CD4-positive, alpha-beta T cell treated with Interleukin-4 for 1 hour (primary cell): Measurements from ENCODE around the gene DNAH2.
A peak's percentile ranks its signal among the peaks of the same experiment; 100 is the strongest.

ENCODE experiments used
- DNase-seq, 2 donors: peaks; one replicate each; pipeline ENCODE4 v3.0.0-alpha.2; 2020 to 2022

The DNAH2 gene, protein sequence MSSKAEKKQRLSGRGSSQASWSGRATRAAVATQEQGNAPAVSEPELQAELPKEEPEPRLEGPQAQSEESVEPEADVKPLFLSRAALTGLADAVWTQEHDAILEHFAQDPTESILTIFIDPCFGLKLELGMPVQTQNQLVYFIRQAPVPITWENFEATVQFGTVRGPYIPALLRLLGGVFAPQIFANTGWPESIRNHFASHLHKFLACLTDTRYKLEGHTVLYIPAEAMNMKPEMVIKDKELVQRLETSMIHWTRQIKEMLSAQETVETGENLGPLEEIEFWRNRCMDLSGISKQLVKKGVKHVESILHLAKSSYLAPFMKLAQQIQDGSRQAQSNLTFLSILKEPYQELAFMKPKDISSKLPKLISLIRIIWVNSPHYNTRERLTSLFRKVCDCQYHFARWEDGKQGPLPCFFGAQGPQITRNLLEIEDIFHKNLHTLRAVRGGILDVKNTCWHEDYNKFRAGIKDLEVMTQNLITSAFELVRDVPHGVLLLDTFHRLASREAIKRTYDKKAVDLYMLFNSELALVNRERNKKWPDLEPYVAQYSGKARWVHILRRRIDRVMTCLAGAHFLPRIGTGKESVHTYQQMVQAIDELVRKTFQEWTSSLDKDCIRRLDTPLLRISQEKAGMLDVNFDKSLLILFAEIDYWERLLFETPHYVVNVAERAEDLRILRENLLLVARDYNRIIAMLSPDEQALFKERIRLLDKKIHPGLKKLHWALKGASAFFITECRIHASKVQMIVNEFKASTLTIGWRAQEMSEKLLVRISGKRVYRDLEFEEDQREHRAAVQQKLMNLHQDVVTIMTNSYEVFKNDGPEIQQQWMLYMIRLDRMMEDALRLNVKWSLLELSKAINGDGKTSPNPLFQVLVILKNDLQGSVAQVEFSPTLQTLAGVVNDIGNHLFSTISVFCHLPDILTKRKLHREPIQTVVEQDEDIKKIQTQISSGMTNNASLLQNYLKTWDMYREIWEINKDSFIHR (N-terminal part only)

DNA sequence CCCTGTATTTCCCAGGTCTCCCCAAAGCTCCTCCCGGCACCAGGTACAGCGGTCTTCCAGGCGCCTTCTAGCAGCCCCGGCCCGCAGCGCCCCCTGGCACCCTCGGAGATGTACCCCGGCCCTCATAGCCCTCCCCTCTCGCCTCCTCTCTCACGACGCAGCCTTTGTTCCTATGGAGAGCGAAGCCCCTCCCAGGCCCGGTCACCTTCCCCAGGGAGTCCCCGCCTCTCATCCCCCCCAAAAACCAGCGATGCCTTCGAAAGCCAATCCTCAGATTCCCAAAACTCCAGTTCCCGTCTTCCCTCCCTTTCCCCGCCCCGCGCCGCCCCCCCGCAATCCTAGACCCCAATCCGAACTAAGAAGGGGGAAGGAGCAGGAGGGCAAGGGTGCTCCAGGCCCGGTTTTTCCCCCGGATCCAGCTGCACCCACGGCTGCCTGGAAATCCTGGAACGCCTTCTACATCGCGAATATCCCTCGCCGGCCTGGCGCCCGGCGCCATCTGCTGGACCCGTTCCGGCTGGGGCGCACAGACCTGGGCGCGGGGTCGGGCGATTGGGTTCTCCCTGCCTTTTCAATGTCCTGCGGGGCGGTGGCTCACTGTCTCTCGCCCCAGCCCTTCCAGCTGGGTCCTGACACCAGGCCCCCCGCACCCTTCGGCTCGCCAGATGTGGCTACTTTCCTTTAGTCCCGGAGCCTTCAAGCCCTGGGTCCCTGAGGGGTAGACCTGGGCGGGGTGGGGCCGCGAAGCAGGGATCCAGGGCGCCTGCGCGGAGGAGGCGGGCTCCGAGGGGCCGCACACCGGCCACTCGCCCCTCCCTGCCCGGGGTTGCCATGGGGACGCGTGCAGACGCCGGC is at the start of gene DNAH2:
Gene DNAH2, plus strand, starts transcription at position 844 of the 855 bp plus-strand sequence. CDS start 1,991 bp downstream, outside the sequence.
- DNase-seq = no peak

DNA sequence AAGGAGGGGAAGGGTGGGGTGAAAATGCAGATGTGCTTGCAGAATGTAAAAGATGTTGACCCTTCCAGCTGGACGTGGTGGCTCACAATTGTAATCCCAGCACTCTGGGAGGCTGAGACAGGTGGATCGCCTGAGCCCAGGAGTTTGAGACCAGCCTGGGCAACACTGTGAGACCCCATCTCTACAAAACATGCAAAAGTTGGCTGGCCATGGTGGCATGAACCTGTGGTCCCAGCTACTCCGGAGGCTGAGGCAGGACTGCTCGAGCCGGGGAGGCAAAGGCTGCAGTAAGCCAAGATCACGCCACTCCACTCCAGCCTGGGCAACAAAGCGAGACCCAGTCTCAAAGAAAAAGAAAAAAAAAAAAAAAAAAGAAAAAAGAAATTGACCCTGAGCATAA is 49.1 kb upstream of the DNAH2 start:
- no peak for DNase-seq

DNA sequence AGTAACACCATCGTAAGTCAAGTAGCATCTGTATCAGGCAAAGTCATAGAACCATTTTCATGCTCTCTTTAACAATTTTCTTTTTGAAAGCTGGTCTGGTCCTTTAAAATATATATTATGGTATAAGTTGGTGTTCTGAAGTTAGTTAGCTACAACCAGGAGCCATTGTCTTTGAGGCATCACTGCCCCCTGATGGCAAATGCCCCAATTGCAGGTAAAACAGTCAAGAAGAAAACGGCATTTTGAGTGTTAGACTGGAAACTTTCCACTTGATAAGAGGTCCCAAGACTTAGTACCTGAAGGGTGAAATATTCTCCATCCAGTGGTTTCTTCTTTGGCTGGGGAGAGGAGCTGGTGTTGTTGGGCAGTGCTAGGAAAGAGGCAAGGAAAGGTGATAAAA is 44.3 kb upstream of the DNAH2 start:
- DNase-seq = peak; percentile 33 to 41

DNA sequence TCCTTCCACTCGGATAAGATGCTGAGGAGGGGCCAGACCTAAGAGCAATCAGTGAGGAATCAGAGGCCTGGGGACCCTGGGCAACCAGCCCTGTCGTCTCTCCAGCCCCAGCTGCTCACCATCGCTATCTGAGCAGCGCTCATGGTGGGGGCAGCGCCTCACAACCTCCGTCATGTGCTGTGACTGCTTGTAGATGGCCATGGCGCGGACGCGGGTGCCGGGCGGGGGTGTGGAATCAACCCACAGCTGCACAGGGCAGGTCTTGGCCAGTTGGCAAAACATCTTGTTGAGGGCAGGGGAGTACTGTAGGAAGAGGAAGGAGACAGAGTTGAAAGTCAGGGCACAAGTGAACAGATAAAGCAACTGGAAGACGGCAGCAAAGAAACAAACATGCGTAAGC is 42.6 kb upstream of the DNAH2 start:
- DNase-seq = no peak

DNA sequence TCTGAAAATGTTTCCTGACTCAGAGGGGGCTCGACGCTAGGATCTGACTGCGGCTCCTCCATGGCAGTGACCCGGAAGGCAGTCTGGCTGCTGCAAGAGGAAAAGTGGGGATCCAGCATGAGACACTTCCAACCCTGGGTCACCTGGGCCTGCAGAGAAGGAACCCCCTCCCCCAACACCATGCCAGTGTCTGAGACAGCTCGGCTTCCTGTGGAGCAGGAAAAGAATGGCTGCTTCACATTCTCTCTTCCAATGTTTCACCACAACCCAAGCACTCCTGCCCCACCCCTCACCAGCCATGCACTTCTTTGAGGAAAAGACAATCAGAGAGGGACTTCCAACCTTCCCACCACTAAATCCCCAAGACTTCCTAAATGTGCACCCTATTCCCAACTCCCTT is 41.0 kb upstream of the DNAH2 start:
- no peak for DNase-seq

DNA sequence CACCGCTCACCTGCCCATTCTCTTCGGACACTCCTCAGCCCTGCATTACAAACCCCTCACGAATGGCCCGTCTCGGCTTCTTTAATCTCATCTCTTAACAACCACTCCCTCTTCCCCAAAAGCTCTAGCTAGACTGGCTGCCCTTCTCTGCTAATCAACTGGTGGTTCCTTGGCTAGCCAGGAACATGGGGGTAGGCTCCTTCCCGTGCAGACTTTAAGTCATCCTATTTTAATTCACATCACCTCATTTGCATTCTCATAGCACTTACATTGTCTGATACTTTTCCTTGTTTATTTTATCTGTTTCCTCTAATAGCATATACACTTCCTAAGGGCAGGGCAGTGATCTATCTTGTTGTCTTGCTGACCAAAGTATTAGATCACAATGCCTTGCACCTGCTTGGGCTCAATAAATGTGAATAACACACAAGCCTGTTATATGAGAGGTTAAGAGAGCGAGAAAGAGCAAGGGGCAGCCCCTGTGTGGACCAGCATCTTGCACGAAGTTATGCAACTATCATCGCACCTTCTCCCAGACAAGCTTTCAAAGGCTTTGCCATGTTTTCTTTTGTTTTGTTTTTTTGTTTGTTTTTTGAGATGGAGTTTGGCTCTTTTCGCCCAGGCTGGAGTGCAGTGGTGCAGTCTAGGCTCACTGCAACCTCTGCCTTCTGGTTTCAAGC is 40.0 kb upstream of the DNAH2 start:
- no peak for DNase-seq

DNA sequence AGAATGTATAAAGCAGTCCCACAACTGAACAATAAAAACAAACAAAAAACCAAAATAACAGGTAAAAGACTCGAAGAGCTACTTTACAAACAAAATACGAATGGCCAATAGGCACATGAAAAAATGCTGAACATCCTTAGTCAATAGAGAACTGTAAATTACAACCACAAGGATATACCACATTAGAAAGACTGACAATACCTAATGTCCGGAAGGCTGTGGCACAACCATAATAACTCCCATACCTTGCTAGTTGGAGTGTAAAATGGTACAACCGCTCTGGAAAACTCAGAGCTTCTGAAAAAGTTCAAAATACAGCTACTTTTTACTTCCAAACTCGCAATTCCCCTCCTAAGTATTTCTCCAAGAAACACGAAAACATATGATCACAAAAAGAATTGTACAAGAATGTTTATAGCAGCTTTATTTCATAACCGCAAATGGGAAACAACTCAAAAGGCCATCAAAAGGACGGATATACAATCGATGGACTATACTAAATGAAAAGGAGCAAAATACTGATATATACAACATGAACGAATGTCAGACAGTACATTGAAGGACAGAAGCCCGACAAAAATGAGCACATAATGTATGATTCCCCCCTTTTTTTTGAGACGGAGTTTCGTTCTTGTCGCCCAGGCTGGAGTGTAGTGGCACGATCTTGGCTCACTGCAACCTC is 32.6 kb upstream of the DNAH2 start:
- peak in 1 of 2 donors; percentile 39 for DNase-seq

DNA sequence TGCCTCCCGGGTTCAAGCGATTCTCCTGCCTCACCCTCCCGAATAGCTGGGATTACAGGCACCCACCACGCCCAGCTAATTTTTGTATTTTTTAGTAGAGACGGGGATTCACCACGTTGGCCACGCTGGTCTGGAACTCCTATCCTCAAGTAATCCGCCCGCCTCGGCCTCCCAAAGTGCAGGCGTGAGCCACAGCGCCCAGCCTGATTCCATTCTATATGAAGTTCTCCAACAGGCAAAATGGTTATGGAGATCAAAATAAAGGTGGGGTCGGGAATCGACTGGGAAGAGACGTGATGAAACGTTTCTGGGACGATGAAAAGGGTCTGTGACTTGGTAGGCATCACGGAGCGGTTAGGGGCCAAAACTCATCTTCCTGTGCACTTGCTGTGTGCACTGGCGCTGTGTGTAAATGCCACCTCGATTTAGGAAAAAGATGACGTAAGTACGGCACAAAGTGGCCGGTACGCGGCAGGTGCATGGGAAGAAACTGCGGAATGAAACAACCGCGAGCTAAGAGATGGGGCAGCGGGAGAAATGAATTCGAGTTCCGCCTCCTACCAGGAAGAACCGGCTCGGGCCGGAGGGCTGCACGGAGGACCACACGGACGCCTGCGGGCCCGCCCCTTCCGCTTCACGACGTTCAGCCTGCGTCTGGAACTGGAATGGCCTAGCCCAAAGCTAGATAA is 31.9 kb upstream of the DNAH2 start:
- peak; percentile 91 for DNase-seq

DNA sequence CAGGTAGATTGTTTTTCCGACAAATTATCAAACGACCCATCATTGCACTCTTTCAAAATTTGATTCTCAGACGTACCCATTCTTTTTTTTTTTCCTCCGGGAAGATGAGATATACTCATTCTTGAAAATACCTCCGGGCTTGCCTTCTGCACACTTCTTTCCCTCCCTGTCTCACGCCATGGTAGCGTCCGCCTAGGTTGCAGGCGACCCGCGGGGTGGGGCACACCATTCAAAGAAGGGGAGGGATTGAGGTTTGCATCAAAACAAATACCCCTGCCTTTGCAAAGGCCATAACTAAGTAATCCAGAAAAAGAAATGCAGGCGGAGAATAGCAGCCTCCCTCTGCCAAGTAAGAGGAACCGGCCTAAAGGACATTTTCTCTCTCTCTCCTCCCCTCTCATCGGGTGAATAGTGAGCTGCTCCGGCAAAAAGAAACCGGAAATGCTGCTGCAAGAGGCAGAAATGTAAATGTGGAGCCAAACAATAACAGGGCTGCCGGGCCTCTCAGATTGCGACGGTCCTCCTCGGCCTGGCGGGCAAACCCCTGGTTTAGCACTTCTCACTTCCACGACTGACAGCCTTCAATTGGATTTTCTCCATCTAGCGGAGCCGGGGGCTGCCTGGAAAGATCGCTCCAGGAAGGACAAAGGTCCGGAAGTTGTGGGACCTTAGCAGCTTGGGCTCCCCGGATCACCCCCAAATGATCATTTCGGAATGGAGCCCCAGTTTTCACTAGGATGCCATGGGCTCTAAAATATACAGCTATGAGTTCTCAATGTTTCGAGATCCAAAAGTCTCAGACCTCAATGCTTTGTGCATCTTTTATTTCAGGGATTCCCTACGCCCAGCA is 31.1 kb upstream of the DNAH2 start:
- peak; percentile 75 to 88 for DNase-seq

DNA sequence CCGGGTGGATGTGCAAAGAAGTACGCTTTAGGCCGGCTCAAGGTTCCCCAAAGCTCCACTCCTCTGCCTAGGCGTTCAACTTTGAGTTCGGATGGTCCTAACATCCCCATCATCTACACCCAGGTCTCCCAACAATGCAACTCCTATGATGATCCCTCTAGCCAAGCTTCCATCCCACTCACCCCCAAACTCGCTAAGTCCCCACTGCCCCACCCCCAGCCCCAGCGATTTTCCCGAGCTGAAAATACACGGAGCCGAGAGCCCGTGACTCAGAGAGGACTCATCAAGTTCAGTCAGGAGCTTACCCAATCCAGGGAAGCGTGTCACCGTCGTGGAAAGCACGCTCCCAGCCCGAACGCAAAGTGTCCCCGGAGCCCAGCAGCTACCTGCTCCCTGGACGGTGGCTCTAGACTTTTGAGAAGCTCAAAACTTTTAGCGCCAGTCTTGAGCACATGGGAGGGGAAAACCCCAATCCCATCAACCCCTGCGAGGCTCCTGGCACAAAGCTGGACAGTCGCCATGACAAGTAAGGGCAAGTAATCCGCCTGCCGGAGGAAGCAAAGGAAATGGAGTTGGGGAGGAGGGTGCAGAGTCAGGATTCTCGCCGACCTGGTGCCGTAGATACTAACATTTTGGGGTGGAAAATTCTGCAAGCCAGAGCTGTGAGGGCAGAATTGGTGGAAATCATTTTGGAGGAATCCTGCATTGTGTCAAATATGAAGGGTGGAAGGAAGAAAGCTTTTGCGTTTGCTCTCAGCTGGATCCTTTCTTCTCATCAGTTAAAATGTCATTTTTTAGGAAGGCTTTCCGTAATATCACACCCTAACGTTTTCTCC is 30.3 kb upstream of the DNAH2 start, which contains the start of gene TP53:
Gene TP53, minus strand, starts transcription at position 419 of the 836 bp plus-strand sequence. CDS start 10,896 bp downstream, outside the sequence.
- DNase-seq = peak; percentile 92

DNA sequence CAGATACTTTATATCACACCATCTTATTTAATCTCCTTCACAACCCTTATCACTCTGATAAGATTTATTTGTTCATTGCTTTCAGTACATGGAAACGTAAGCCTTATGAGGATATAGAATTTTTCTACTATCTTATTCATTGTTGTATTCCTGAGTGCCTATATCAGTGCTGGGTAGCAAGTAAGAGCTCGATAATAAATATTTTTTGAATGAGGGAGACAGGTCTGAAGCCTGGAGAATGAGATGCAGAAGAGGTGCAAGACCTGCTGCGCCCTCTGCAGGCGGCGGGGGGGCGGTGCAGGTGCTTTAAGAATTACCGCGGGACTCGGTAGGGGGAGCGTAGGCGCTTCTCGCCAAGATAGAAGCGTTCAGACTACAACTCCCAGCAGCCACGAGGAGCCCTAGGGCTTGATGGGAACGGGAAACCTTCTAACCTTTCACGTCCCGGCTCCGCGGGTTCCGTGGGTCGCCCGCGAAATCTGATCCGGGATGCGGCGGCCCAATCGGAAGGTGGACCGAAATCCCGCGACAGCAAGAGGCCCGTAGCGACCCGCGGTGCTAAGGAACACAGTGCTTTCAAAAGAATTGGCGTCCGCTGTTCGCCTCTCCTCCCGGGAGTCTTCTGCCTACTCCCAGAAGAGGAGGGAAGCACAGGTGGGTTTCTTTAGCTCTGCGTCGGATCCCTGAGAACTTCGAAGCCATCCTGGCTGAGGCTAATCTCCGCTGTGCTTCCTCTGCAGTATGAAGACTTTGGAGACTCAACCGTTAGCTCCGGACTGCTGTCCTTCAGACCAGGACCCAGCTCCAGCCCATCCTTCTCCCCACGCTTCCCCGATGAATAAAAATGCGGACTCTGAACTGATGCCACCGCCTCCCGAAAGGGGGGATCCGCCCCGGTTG is 29.4 kb upstream of the DNAH2 start, which contains the start of gene WRAP53:
Gene WRAP53, plus strand, starts transcription at position 570 of the 900 bp plus-strand sequence. Its CDS starts 172 bp downstream, at position 742.
- DNase-seq = peak; percentile 97 to 98

DNA sequence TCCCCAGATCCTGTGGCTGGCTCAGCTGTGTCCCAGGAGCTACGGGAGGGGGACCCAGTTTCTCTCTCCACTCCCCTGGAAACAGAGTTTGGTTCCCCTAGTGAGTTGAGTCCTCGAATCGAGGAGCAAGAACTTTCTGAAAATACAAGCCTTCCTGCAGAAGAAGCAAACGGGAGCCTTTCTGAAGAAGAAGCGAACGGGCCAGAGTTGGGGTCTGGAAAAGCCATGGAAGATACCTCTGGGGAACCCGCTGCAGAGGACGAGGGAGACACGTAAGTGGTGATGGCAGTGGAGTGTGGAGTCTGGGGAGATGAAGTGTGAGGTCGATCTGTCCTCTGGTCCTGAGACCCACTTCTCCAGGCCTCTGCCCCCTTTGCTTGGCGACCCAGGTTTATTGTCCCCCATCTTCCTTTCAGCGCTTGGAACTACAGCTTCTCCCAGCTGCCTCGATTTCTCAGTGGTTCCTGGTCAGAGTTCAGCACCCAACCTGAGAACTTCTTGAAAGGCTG is 28.7 kb upstream of the DNAH2 start:
- no peak for DNase-seq

DNA sequence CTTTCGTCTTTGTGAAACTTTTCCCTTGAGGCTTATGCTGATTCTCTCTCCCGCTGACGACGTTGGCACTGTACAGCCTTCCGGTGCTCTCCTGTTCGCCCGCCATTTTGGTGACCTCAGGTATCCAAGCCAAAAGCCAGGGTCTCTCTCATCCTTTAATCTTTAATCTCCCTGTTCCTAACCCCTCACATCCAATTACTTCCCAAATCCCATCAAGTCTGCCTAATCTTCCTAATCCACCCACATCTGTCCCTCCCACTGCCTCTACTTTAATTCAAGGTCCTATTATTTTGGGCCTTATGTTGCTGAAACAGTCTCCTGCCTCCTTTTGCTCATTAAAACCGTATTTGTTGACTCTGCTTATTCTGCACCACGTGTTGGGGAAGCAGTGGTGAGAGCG is 22.0 kb upstream of the DNAH2 start:
- no peak for DNase-seq

DNA sequence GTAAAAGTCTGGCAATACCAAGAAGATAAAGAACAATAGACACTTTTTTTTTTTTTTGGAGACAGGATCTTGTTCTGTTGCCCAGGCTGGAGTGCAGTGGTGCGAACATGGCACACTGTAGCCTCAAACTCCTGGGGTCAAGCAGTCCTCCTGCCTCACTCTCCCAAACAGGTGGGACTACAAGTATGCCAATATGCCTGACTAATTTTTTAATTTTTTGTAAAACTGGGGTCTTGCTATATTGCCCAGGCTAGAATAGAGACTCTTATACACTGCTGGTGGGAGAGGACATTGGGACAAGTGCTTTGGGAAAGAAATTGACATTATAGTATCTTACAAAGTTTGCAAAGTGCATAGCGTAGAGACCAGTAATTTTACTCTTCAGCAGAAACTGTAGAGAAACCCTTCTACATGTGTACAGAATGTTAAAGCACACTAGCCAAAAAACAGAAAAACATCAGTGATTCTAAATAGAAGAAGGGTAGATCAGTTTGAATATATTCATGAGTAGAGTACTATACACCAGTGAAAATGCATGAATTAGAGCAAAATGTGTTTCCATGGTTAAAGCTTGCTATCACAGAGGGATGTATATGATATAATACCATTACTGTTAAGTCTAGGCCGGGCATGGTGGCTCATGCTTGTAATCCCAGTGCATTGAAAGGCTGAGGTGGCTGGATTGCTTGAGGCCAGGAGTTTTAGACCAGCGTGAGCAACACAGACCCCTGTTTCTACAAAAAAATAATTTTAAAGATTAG is 19.5 kb upstream of the DNAH2 start:
- no peak for DNase-seq

DNA sequence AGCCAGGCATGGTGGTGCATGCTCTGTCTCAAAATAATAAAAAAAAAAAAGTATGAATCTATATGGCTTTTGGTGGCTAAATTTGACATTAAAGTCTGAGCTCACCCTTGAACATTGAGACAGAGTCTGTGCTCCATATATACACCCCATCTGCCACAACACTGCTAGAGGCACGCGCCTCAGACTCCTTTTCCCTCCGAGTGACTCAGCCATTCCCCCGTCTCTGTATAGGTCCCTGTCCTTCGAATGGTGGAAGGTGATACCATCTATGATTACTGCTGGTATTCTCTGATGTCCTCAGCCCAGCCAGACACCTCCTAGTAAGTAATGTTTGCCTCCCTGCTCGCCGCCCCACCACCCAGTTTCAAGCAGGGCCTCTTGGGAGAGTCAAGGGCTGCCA is 17.0 kb upstream of the DNAH2 start:
- DNase-seq = no peak

DNA sequence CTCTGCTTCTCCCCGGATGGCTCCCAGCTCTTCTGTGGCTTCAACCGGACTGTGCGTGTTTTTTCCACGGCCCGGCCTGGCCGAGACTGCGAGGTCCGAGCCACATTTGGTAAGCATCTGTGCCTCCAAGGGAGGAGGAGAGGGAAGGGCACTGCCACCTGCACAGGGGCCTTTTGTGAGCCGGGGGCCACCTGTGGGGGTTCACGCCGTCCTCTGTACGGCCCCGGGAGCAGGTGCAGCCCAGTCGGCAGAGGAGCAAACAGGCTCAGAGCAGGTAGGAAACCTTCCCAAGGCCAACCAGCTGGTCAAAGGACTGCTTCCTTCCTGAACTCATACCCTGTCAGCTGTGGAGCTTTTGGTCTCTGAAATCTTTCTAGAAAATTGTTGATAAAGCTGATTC is 15.9 kb upstream of the DNAH2 start:
- no peak for DNase-seq

DNA sequence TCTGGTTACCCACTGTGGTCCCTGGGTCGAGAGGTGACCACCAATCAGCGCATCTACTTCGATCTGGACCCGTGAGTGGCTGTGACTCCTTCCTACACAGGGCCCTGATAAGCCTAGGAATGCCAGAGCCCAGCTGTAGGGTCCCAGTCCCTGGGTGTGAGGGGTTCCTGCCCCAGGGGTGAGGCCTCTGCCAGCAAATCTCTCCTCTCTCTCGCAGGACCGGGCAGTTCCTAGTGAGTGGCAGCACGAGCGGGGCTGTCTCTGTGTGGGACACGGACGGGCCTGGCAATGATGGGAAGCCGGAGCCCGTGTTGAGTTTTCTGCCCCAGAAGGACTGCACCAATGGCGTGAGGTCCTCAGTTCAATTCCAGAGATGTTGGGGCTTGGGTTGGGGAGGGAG is 14.8 kb upstream of the DNAH2 start:
- DNase-seq = no peak
